GM19463 (cell line): Measurements from ENCODE around the gene APOM.

Experiments used
- ATAC-seq: cut with Tn5 transposase; IDR thresholded peaks from one replicate; pipeline ENCODE4 v1.9.1; 2021; ENCODE audit warnings: mild to moderate bottlenecking, moderate library complexity; ENCODE audit not compliant: unreplicated experiment

APOM gene

GRCh38 chr6:31655349-31656237 lies at the start of gene APOM:
TSS of gene APOM (plus strand) at chr6:31655894. CDS start at chr6:31655967, 73 bp downstream.
- no peak for ATAC-seq

GRCh38 chr6:31607317-31607716 lies 48.4 kb upstream of the APOM start:
- ATAC-seq, result no peak

DNA sequence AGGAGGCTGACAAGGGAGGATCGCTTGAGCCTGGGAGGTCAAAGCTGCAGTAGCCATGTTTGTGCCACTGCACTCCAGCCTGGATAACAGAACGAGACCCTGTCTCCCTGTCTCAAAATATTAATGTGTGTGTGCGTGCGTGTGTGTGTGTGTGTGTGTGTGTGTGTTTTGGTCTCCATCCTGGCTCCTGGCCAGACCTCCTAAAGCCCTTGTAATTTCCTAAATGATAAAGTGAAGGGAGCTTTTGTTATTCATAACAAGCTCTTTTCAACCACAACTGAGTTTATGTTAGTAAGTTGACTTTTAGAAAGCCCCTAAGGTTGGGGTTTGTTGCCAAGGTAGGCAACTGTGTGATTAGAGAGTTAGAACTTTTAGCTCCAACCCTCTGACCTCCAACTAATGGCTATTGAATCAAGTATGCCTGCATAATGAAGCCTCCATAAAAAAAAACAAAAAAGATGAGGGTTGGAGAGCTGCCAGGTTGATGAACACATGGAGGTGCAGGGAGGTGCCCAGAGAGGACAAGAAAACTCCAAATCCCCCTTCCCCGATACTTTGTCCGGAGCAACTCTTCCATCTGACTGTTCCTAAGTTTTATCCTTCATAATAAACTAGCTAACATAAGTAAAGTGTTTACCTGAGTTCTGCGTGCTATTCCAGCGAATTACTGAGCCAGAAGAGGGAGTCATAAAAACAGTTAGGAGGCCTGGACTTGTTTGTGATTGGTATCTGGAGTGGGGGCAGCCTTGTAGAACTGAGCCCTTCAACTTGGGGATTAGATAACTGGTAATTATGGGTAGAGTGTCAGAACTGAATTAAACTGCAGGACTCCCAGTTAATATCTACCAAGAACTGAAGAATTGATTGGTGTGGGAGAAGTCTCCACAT lies 45.9 kb upstream of the APOM start:
- ATAC-seq, result no peak

- no peak for ATAC-seq
These were observed 44.7 kb upstream of the APOM start for GRCh38 chr6:31610968-31611367.

DNA sequence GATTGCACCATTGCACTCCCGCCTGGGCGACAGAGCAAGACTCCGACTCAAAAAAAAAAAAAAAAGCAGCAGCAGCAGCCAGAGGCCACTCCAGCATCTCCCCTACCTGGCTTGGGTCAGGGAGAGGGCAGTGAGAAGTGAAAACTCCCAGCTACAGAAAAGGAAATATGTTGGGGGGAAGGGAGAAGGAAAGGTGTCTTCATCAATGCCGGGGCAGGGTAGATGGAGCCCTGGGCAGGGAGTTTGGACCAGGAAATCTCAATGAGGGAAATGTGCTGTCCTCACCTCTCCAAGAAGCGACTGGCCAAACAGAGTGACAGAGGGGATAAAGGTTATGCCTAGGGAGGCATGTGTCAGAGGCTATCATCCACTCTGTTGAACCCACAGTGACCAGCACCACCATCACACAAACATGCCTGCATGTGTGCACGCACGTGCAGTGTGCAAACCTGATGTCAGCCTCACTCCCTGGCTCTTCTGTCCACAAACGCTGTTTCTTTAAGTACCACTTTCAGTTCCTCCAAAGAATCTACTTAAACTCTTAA lies 41.5 kb upstream of the APOM start:
- ATAC-seq, result no peak

DNA sequence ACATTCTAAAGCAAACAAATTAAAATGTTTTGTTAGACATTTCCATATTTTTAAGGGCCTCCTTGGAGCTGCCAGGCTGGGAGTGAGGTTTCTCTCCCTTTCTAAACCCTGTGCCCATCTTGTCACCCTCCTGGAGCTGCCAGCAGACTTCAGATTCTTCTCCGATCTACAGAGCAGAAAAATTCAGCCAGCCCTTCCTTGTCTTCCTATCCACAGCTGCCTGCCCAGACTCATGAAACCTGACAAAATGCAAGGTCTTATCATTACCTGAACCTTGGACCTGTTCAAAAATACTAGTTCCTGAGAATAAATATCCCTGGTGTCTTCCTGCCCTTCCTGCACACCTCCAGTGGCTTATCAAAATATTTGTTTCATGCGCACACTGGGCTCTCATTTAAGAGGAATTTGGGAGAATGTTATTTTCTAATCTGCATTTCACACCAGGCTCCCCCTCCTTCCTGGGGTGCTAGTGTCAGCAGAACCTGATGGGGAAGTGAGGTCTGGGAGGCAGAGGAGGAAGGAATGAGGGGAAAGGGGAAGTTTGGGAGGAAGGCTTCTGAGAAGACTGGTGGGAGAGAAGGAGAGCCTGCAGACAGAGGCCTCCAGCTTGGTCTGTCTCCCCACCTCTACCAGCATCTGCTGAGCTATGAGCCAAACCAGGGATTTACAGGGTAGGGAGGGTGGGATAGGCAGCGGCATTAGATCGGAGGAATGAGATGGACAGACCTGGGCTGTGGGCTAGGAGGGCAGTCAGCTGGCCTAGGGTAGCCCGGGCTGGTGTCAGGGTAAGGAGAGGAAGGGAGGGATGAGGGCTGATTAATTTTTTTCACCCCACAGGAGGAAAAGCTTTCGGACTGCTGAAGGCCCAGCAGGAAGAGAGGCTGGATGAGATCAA lies 40.8 kb upstream of the APOM start, which contains the start of gene AIF1:
AIF1 (plus strand) TSS at position 551 of the 895 bp plus-strand sequence; CDS start at position 647, 96 bp downstream.
- no peak for ATAC-seq

DNA sequence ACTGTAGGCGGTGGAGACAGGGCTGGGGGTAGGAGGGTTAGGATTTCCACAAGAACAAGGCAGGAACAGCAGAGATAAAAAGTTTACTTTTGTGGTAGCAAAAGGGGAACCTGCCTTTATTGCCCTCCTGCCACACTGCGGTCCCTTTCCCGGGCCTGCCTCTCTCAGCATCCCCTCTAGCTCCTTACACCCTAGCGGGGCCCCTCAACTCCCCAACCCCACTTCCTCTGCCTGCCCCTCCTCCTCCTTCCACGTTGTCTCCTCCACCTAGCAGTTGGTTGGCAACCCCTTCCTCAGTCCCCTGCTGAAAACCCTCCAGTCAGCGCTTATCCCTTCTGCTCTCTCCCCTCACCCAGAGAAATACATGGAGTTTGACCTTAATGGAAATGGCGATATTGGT lies 39.9 kb upstream of the APOM start:
- ATAC-seq, result no peak

DNA sequence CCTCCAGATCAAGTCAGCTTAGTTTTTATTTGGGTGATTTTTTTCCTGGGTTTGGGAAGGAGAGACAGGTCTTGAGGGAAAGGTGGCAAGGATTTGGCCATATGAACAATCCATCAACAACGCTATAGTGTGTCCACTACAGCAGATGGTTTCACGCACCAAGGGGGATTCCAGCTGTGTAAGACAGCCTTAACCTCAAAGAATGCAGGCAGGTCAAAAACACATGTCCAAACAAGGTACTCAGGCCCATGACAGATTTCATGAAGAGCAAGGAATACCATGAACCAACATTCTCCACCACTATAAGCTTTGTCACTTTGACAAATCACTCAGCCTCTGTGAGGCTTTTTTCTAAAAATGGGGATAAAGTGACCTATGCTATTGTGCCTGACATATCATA lies 38.7 kb upstream of the APOM start:
- no peak for ATAC-seq

- peak; percentile 73 for ATAC-seq
These were observed 35.7 kb upstream of the APOM start for GRCh38 chr6:31619805-31620585.

- peak; percentile 58 for ATAC-seq
These were observed 34.9 kb upstream of the APOM start, which contains the start of gene PRRC2A for GRCh38 chr6:31620586-31621319. TSS of gene PRRC2A (plus strand) at chr6:31620715. CDS start at chr6:31622790, 2,075 bp downstream.

DNA sequence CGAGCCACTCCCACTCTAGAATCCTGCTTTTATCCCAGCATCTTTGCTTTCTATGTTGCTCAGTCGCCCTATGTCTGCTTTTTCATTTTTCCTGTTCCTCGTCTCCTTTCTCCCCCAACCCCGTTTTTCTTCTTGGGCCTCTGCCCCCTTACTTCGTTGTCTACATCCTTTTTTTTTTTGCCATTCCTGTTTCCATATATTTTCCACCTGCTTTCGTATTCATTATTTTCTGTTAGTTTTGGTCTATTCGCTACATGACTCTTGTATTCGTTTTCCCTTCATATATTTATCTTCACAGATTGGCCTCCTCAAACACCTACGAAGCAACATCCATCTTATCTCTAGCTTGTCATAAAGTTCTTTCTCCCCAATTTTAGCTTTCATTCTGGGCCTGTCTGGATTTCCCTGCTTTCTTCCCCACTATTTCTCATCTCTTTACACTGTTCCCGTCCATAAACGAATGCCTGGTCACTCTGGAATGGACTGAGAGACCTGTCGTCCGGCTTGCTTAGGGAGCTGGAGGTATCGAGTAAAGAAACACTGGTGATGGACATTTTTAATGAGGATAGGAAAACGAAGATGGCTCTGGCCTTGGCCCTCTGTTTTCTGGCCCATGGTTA lies 34.3 kb upstream of the APOM start:
- ATAC-seq, result no peak

GRCh38 chr6:31621991-31622390 lies 33.7 kb upstream of the APOM start:
- ATAC-seq, result no peak

DNA sequence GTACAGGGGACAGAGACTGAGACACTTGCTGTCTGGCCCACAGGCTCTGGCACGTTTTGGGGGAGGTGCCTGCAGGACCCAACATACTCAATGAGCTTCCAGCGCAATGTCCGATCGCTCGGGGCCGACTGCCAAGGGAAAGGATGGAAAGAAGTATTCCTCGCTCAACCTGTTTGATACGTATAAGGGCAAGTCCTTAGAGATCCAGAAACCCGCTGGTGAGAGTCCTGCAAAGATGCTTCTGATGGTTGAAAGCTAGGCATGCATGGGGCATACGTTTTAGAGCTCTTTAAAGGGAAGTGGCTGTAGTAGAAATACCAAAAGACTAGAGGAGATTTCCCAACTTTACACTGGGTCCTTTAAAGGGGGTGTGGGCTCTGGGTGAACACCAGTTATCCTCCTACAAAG lies 33.0 kb upstream of the APOM start:
- ATAC-seq, result no peak

GRCh38 chr6:31624070-31624469 lies 31.6 kb upstream of the APOM start:
- no peak for ATAC-seq

GRCh38 chr6:31626952-31627351 lies 28.7 kb upstream of the APOM start:
- no peak for ATAC-seq

GRCh38 chr6:31627690-31628287 lies 27.9 kb upstream of the APOM start:
- no peak for ATAC-seq

DNA sequence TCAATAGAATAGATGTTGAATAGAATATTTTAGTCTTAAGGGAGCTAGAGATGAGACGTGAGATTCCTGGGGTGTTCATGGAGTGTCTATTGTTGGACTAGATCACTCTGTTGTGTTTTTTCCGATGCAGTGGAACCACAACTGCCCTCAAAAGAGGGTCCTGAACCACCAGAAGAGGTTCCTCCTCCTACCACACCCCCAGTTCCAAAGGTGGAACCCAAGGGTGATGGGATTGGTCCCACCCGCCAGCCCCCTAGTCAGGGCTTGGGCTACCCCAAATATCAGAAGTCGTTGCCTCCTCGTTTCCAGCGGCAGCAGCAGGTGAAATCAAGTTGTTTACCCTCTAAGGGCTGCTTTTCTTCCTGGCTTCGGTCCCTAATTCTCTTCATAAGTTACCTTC lies 26.7 kb upstream of the APOM start:
- no peak for ATAC-seq
